ENCODE results near the gene PHOX2B. TPM values are rescaled to one million over a fixed set of nuclear protein-coding genes. Genes with fewer than 3 reads are reported as not detected.

Gene PHOX2B
- total RNA-seq, 4 donors from 2014 or later, result 0.80 to 1.5 TPM; not detected in 2

DNA sequence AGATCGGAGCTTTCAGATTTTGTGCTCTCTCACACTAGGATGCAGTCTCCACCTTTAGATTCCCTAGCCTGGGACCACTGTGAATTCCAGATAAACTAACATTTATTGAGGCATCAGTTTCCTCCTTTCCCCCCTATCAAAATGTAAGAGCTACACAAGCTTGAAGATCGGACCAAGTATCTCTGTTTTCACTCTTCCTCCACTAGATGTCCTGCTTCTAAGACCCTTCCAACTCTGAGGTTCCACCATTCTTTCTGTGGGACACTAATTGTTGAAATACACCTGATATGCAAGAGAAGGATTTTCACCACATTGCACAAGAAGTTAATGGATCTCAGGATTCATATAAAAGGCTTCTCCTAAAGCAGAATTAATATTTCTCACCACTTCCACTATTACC, 43.0 kb upstream of the PHOX2B start:
- TF ChIP-seq POLR2A (IDR thresholded peaks at IDR 0.05), result no peak
- TF ChIP-seq CTCF (IDR thresholded peaks at IDR 0.05), result no peak
- Histone ChIP-seq H3K4me1 (no peaks in the 10 kb centered on the region), H3K36me3 (no peaks in the 10 kb centered on the region), H3K27ac (no peak overlapping the region), H3K27me3 (no peaks in the 10 kb centered on the region), H3K4me3 (no peak overlapping the region), H3K9me3 (no peaks in the 10 kb centered on the region)
- no peak for DNase-seq

DNA sequence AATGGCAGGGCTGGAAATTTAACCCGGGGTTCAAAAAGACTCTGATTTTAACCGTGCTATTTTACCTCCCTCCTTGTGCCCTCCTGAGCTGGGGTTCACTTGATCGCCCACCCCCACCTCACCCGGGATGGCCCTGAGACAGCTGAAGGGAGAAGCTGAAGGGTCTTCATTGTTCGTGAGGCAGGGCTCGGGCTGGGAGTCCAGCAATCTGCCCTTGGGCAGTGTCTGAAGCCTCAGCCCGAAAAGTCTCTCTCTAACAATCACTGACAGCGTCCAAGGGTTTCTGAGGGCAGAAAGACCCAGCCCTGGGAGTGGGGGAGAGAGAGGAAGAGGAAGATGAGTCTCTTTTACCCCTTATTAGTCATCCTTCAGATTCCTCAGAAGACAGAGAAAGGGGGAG, 39.4 kb upstream of the PHOX2B start:
- no peaks in the 10 kb centered on the region for H3K27me3 ChIP-seq
- no peaks in the 10 kb centered on the region for H3K4me1 ChIP-seq
- no peaks in the 10 kb centered on the region for H3K36me3 ChIP-seq
- no peak for TF ChIP-seq POLR2A (IDR thresholded peaks at IDR 0.05)
- no peak for TF ChIP-seq CTCF (IDR thresholded peaks at IDR 0.05)
- no peaks in the 10 kb centered on the region for H3K9me3 ChIP-seq
- no peak for DNase-seq
- no peak overlapping the region for H3K27ac ChIP-seq
- no peak overlapping the region for H3K4me3 ChIP-seq

DNA sequence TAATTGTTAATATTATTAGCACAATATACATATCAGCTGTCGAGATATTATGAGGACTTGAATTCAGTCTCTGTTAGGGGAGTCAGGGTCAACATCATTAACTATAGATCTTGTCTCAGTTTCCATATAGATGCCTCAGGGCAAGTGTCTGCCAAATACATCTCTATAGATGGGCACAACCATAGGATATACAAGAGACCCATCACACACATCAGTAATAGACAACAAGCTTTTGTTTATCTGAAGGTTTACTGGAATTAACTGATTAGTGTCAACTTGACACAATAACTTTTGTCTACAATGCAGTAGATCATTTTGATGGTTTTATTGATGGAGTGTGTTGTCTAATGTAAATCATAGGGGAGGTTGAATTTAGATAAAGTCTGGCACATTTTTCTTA, 37.1 kb upstream of the PHOX2B start:
- no peak overlapping the region for H3K27ac ChIP-seq
- no peaks in the 10 kb centered on the region for H3K4me1 ChIP-seq
- no peak for TF ChIP-seq CTCF (IDR thresholded peaks at IDR 0.05)
- TF ChIP-seq POLR2A (IDR thresholded peaks at IDR 0.05), result no peak
- no peak for DNase-seq
- H3K4me3 ChIP-seq, result no peak overlapping the region
- H3K27me3 ChIP-seq, result no peaks in the 10 kb centered on the region
- no peaks in the 10 kb centered on the region for H3K9me3 ChIP-seq
- no peaks in the 10 kb centered on the region for H3K36me3 ChIP-seq

- H3K4me3 ChIP-seq, result no peak overlapping the region
- H3K36me3 ChIP-seq, result no peaks in the 10 kb centered on the region
- H3K4me1 ChIP-seq, result no peaks in the 10 kb centered on the region
- no peak for DNase-seq
- H3K9me3 ChIP-seq, result no peaks in the 10 kb centered on the region
- no peaks in the 10 kb centered on the region for H3K27me3 ChIP-seq
- H3K27ac ChIP-seq, result no peak overlapping the region
- TF ChIP-seq CTCF (IDR thresholded peaks at IDR 0.05), result no peak
- no peak for TF ChIP-seq POLR2A (IDR thresholded peaks at IDR 0.05)
These were observed 35.9 kb upstream of the PHOX2B start for GRCh38 chr4:41784191-41784979.

DNA sequence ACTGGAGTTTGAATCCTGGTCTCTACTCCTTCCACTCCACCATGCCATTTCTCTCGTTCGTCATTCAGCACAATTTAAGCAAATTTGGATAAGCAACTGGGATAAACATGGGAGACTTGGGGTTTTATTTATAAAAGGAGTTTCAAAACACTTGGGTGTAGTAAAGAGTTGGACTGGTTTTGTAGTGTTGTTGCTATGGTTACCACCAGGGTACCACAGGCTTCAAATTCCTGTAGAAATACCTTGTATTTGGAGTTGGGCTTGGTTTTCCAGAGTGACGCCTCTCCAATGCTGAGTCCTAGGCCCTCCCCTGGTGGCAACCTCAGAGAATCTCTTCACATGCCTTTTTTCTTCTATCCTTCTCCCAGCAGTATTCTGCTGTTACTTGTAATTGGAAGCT, 27.9 kb upstream of the PHOX2B start:
- H3K9me3 ChIP-seq, result no peaks in the 10 kb centered on the region
- H3K27ac ChIP-seq, result no peak overlapping the region
- no peak for TF ChIP-seq POLR2A (IDR thresholded peaks at IDR 0.05)
- no peaks in the 10 kb centered on the region for H3K4me1 ChIP-seq
- no peak overlapping the region for H3K4me3 ChIP-seq
- no peaks in the 10 kb centered on the region for H3K36me3 ChIP-seq
- DNase-seq, result no peak
- no peaks in the 10 kb centered on the region for H3K27me3 ChIP-seq

DNA sequence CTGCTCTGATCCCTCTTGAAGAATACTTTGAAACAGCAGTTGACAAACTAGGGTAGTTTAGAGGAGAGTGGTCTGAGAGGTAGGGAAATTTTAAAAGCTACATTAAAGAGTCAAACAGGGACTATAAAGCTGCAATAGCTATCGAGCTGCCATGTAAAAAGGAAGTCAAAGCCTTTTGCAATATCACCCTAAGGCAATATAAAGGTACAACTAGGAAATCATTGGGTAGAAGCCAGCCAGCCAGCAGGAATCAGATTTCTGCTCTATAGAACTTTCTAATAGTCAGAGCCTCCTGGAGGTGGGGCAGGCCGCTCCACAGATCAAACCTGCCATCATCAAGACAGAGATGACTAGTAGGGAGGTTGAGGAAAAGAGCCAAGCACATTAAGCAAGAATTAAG, 15.2 kb upstream of the PHOX2B start:
- no peaks in the 10 kb centered on the region for H3K27me3 ChIP-seq
- H3K4me3 ChIP-seq, result no peak overlapping the region
- no peak overlapping the region for H3K27ac ChIP-seq
- H3K4me1 ChIP-seq, result no peaks in the 10 kb centered on the region
- DNase-seq, result no peak
- TF ChIP-seq POLR2A (IDR thresholded peaks at IDR 0.05) (no peak), CTCF (IDR thresholded peaks at IDR 0.05) (no peak)
- H3K9me3 ChIP-seq, result no peaks in the 10 kb centered on the region
- no peaks in the 10 kb centered on the region for H3K36me3 ChIP-seq
